NCI-H146 treated with DMSO at 0.1 percent for 48 hours (cell line): ENCODE data around the gene NUP214.
"Not testable (repeated sequence)": the region's sequence is repeated elsewhere in the genome, so short reads cannot be mapped to it uniquely, and the experiment has no call there.

Source experiments
- DNase-seq: peaks from one replicate; lab custom pipeline; 2025; ENCODE audit not compliant: unreplicated experiment; lab: John Stamatoyannopoulos, UW

Gene NUP214

DNA sequence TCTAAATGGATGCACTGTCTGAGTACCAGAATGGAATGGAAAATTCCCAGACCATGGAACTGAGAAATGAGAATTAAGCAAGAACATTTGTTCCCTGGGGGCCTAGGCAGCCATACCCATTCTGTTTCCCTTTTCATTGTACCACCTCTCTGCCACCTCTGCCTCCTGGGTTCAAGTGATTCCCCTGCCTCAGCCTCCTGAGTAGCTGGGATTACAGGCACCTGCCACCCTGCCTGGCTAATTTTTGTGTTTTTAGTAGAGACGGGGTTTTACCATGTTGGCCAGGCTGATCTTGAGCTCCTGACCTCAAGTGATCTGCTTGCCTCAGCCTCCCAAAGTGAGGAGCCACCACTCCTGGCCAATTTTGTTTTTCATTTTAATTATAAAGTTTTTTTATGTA lies 33.3 kb downstream of the NUP214 start:
- not testable (repeated sequence) for DNase-seq

DNA sequence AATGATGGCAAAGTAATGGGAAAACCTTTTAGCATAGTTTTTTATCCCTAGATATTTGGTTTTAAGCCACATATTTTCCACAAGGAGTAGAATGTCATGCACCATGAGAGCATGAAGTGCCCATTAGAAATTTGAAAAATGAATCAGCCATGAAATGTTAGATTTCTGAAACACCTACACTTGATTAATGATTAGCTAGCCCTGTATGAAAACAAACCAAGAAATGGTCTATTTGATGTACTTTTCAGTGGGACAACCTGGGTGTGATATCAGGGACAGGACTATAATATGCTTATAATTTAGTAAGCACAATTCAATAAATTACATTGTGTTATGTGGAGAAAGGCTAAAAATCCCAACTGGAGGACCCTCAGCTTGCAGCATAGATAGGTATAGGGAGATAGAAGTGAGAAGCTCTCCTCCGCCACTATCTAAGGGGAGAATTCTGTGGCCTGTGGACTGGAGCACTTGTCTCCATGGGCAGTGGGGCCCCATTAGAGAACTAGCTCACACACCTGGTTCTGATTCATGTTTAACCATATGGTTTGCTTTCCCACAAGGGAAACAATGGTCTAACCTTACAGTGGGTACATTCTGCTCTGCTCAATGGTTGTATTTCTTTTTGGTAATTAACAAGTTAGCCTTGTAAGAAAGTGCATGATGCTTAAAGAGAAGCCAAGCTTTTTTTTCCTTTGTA lies 35.2 kb downstream of the NUP214 start:
- DNase-seq = no peak

- no peak for DNase-seq
These were observed 36.2 kb downstream of the NUP214 start for GRCh38 chr9:131161585-131161984.

- DNase-seq = no peak
These were observed 37.5 kb downstream of the NUP214 start for GRCh38 chr9:131162886-131163285.

GRCh38 chr9:131165523-131165922 lies 40.1 kb downstream of the NUP214 start:
- DNase-seq = no peak

DNA sequence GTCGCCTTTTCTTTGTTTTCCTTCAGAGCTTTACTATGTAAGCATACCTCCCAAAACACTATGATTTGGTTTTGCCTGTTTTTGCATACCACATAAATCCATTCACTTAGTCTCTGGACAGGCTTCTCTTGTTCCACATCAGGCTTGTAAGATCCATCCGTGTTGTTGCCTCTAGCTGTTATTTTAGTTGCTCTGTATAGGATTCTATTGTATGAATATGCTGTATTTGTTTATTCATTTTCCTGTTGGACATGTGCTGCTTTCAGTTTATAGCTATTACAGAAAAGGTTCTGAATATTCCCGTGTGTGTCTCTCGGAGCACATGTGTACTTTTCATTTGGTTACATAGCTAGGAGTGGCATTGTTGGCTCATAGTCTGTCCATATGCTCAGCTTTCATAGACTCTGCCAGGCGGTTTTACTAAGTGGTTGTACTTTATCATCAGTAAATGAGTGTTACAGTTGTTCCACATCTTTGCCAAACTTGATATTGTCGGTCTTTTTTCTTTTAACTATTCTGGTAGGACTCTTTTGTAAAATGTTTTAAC lies 41.8 kb downstream of the NUP214 start:
- no peak for DNase-seq

- no peak for DNase-seq
These were observed 42.5 kb downstream of the NUP214 start for GRCh38 chr9:131167936-131168335.

DNA sequence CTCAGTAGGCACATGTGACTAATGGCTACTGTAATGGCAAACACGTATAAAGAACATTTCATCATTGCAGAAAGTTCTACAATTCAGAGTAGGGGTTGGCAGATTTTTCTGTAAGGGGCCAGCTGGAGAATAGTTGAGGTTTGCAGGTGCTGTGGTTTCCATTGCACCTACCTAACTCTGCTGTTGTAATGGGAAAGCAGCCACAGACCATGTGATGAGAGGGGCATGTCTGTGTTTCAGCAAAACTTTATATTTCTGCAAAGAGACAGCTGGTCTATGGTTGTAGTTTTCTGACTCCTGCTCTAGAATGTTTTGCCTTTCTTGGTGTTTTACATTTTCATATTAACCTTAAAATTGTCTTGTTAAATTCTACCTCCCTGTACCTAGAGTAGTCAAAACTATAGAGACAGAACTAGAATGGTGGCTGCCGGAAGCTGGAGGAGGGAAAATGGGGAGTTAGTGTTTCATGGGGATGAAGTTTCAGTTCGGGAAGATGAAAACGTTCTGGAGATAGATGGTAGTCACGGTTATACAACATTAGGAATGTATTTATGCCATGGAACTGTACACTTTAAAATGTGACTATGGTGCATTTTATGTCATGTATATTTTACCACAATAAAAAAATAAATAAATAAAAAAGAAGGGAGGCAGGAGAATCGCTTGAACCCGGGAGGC lies 44.3 kb downstream of the NUP214 start:
- DNase-seq = no peak

DNA sequence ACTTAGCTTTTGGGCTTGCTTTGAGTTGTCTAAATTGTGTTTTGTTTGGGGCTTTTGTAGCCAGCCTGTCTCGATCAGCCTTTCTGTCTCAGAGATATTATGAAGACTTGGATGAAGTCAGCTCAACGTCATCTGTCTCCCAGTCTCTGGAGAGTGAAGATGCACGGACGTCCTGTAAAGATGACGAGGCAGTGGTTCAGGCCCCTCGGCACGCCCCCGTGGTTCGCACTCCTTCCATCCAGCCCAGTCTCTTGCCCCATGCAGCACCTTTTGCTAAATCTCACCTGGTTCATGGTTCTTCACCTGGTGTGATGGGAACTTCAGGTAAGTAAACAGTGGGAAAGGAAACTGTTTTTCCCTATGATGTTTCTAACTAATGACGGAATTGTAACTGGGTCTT lies 48.6 kb downstream of the NUP214 start:
- DNase-seq = no peak

DNA sequence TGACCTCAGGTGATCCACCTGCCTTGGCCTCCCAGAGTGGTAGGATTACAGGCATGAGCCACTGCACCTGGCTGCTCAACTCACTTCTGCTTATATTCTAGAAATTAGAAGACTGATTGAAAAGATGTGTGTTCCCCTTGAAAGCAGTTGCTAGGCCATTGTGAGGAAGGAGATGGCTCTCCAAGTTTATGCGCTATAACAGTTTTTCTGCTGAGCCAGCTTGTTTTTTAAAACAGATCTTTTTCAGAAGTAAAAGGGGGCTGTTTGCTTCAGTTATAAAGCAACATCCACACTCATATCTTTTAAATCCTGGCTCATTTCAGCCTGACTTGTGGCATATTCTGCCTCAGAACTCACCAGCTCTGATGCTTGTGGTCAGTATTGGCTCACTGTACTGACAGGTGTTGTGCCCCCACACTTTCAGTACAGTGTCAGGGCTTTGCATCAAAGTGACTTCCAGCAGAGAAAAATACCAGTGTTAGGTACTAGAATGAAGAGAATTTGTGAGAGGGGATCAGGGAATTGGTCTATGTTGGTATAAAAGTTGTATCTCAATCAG lies 49.4 kb downstream of the NUP214 start:
- no peak for DNase-seq

- no peak for DNase-seq
These were observed 52.5 kb downstream of the NUP214 start for GRCh38 chr9:131177898-131178297.

DNA sequence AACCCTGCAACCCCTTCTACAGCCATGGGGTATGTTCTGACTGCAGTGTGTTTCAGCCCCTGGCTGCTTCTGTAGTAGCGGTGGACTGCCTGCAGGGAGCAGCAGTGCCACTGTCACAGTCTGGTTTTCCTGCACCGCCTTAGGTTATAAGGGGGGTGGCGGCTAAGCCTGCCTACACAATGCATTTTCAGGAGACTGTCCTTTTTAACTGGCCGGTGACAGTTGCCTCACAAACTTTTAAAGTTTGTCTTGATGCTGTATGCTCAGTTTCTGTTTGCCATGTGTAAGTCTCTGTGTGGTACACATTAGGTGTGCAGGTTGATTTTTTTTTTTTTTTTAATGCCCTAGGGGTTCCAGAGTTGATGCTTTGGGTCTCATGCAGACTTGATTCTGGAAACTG lies 53.0 kb downstream of the NUP214 start:
- no peak for DNase-seq

GRCh38 chr9:131178926-131179325 lies 53.5 kb downstream of the NUP214 start:
- DNase-seq = no peak

DNA sequence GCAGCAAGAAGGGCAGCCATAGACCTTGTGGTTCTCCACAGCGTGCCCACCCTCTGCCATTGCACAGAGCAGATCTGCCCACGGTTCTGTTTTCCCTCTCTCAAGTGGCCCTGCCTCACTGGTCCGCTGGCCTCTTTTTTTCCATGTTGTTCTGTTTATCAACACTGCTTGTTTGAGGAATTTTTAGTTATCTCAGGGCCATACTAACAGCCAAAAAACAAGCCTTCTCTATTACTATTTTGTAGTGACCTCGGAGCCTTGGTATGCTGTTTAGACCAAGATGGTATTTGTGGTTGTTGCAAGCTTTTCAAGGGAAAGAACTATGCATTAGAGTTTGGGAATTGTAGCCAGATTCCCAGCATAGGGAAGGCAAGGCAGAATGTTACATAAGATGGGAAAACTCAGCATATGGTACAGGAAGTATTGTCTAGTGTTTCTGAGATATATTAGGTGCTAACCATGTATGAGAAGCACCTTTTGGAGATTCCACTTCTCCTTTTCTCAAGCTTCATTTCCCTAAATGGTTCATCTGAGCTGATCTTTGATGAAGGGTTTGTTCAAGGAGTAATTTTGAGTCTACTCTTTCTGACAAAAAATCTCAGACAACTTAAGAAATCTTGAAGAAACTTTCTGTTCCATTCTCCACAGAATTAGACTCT lies 54.3 kb downstream of the NUP214 start:
- no peak for DNase-seq

DNA sequence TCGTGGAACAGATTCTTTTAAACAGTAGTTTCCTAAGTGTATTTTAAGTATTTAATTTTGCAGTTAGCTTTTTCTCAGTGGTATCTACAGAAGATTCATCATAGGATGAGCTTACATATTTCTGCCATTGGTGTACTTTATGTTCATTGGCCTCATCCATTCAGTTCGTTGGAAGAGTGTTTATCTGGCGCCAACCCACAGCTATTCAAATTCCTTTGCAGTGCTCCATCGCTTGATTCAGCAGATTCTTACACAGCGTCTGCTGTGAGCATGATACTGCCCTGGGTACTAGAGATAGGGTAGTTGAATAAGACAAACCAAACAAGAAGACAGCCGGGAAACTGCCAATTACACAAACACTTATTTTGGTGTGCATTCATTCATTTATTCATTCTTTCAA lies 55.1 kb downstream of the NUP214 start:
- DNase-seq = no peak

GRCh38 chr9:131181091-131181681 lies 55.8 kb downstream of the NUP214 start:
- DNase-seq = no peak

DNA sequence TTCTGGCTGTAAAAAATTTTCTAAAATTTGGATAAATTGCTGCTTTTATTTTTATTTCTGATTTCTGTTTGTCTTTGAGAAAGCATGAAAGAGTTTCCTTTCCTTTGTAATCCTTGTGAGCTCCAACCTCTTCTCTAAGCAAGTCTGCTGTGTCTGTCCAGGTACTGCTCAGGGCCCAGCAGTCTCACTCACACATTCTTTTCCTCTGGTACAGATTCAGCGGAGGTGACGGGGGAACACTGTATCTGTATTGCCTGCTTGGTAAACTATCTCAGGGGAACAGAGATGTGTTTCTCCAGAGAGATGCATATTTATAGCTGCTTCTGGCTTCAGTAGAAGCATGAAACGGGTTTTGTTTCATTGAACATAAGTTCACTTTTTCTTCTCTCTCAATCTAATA lies 60.5 kb downstream of the NUP214 start:
- DNase-seq = no peak

DNA sequence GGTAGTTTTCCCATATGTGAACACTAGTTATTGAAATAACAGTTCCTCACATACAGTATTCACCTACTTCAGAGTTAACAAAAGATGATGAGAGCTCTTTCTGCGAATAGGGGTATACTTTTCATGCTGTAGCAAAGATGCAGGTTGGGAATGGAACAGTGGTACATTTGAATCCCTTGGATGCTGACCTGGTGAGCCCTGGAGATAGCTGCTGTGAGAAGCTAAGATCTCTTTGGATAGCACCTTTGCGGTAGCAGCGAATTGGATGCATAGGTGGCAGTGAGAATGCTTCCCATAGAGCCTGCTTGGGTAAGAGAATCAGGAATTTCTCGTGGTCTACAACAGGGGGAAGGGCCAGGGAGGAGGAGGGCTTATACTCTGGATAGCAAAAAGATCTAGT lies 61.2 kb downstream of the NUP214 start:
- DNase-seq = no peak

DNA sequence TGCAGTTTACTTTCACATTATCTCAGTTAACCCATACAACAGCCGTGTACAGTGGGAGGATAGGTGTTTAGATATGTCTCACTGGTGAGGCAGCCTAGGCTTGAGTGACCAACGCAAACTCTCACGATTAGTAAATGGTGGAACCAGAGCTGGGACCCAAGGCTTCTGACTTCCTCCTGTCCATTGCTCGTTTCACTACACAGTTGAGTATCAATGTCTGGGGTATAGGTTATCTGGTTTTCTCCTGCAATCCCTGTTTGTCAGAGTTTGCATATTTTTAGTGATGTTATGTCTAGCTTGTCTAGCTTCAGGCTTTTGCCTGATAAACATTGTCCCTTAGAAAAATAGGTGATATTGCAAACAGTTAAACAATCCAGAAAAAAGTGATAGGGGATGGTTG lies 62.6 kb downstream of the NUP214 start:
- no peak for DNase-seq

DNA sequence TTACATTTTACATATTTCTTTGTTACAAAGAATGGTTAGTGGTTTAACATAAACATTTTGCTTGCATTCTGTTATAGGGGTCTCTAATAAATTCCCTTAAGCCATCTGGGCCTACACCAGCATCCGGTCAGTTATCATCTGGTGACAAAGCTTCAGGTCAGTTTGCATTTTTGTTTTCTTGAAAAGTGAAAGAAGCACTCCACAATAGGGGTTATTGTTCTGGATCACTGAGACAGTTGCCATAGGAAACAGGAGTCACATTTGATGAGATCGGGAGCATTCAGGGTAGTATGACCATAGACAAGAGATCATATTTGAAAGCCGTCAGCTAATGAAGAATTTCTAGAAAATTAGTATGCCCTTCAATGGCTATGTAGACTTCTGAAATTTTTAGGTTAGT lies 63.6 kb downstream of the NUP214 start:
- no peak for DNase-seq

- no peak for DNase-seq
These were observed 64.8 kb downstream of the NUP214 start for GRCh38 chr9:131190191-131190590.
